GM23338 (cell line): ENCODE results near the gene LBHD1. TPM values are rescaled to one million over a fixed set of nuclear protein-coding genes. Genes with fewer than 3 reads are reported as not detected.
A peak's percentile ranks its signal among the peaks of the same experiment; 100 is the strongest.

Experiments used
- ATAC-seq: fragments of 200-7000 bp; cut with Tn5 transposase; 3 replicates; pipeline ENCODE4 v1.9.1; 2020
- DNase-seq: peaks from one replicate; pipeline ENCODE4 v3.0.0-alpha.2; 2015; ENCODE audit warnings: low spot score
- H2AFZ ChIP-seq: fragments of 200-600 bp; sonication (generic); 2 replicates; pipeline ENCODE4 v1.8.0; 2016; ENCODE audit warnings: antibody characterized with exemption, mild to moderate bottlenecking, moderate library complexity
- H3F3A ChIP-seq: fragments of 200-600 bp; sonication (generic); replicated peaks from 2 replicates; pipeline ENCODE4 v1.8.0; 2017; ENCODE audit warnings: antibody characterized with exemption, mixed run types, low read depth
- H3K27ac ChIP-seq: fragments of 200-600 bp; sonication (generic); 2 replicates; pipeline ENCODE4 v1.6.1; 2016; ENCODE audit warnings: low read depth
- H3K27me3 ChIP-seq: fragments of 200-600 bp; sonication (generic); 2 replicates; pipeline ENCODE4 v1.8.0; 2016; ENCODE audit warnings: mild to moderate bottlenecking, mixed run types, moderate library complexity; ENCODE audit not compliant: insufficient read depth
- H3K36me3 ChIP-seq: fragments of 200-600 bp; sonication (generic); 2 replicates; pipeline ENCODE4 v1.8.0; 2016; ENCODE audit warnings: mild to moderate bottlenecking; ENCODE audit not compliant: insufficient read depth
- H3K4me1 ChIP-seq: fragments of 200-600 bp; sonication (generic); 2 replicates; pipeline ENCODE4 v1.8.0; 2016; ENCODE audit warnings: mild to moderate bottlenecking, moderate library complexity; ENCODE audit not compliant: insufficient read depth
- H3K4me2 ChIP-seq: fragments of 200-600 bp; sonication (generic); 2 replicates; pipeline ENCODE4 v1.7.1; 2017; ENCODE audit warnings: mixed run types
- H3K4me3 ChIP-seq: fragments of 200-600 bp; sonication (generic); 2 replicates; pipeline ENCODE4 v1.6.1; 2016; ENCODE audit warnings: mixed run types
- H3K79me2 ChIP-seq: fragments of 200-600 bp; sonication (generic); replicated peaks from 2 replicates; pipeline ENCODE4 v1.8.0; 2017; ENCODE audit warnings: mild to moderate bottlenecking; ENCODE audit not compliant: insufficient read depth
- H3K9me2 ChIP-seq: fragments of 200-600 bp; sonication (generic); 2 replicates; pipeline ENCODE4 v1.8.0; 2017; ENCODE audit not compliant: insufficient read depth
- H4K20me1 ChIP-seq: fragments of 200-600 bp; sonication (generic); replicated peaks from 2 replicates; pipeline ENCODE4 v1.8.0; 2017; ENCODE audit warnings: mild to moderate bottlenecking; ENCODE audit not compliant: insufficient read depth
- H3K27ac Mint-ChIP-seq: 2 replicates; pipeline ENCODE4 v1.8.0; 2020; ENCODE audit warnings: inconsistent platforms, mild to moderate bottlenecking, moderate library complexity, mixed read lengths
- H3K27me3 Mint-ChIP-seq: 3 replicates; pipeline ENCODE4 v1.8.0; 2022; ENCODE audit warnings: low read depth, mild to moderate bottlenecking, moderate library complexity, mixed read lengths, inconsistent platforms; ENCODE audit not compliant: insufficient read depth, poor library complexity
- H3K36me3 Mint-ChIP-seq: 3 replicates; pipeline ENCODE4 v1.8.0; 2021; ENCODE audit warnings: low read depth, mild to moderate bottlenecking, inconsistent platforms, moderate library complexity, mixed read lengths
- H3K4me1 Mint-ChIP-seq: 3 replicates; pipeline ENCODE4 v1.8.0; 2020; ENCODE audit warnings: mild to moderate bottlenecking, inconsistent platforms, mixed read lengths
- H3K4me3 Mint-ChIP-seq: 3 replicates; pipeline ENCODE4 v1.8.0; 2021; ENCODE audit warnings: moderate library complexity, mild to moderate bottlenecking, inconsistent platforms, mixed read lengths
- H3K9me3 Mint-ChIP-seq: 3 replicates; pipeline ENCODE4 v1.8.0; 2020; ENCODE audit warnings: moderate library complexity, mild to moderate bottlenecking, inconsistent platforms, mixed read lengths
- POLR2AphosphoS5 ChIP-seq: IDR thresholded peaks from 2 replicates; pipeline ENCODE4 v1.6.1; 2016; ENCODE audit warnings: antibody characterized with exemption, low read depth
- REST ChIP-seq: IDR thresholded peaks from one replicate; pipeline ENCODE4 v1.6.1; 2018; ENCODE audit warnings: antibody characterized with exemption; ENCODE audit not compliant: unreplicated experiment
- ZNF331 ChIP-seq: fragments of 250-450 bp; sonication (Bioruptor Pico); IDR thresholded peaks from 2 replicates; pipeline ENCODE4 v1.5.0; 2020; ENCODE audit warnings: low read depth, mild to moderate bottlenecking, moderate library complexity
- ZNF462 ChIP-seq: fragments of 250-450 bp; sonication (Bioruptor Pico); IDR thresholded peaks from 2 replicates; pipeline ENCODE4 v1.5.0; 2020; ENCODE audit warnings: mild to moderate bottlenecking, moderate library complexity
- polyA plus RNA-seq: library from polyadenylated mRNA; unstranded; fragments of >200 nt; fragmentation: Nextera tagmentation; extraction: Ambion mirVana; gene quantifications from 2 replicates; pipeline ENCODE4 v1.2.1, GENCODE V29; 2016
- total RNA-seq: library from RNA; depleted of rRNA; stranded (reverse); fragments of >200 nt; shearing (Covaris generic); gene quantifications from 2 replicates; pipeline ENCODE4 v1.2.3, GENCODE V29; 2014

LBHD1 gene
- total and polyA plus RNA-seq, 2 experiments from 2014 or later: 2.8 to 2.9 TPM

- H3K27ac Mint-ChIP-seq: peak within 1 kb of the TSS; percentile 98
- Histone ChIP-seq H3K79me2 (peaks cover 51% of the 10 kb centered on the region), H3K36me3 (peaks cover 20% of the 10 kb centered on the region), H3K4me3 (peak within 1 kb of the TSS; percentile 99), H3K27ac (peak within 1 kb of the TSS; percentile 98), H2AFZ (peak within 1 kb of the TSS; percentile 93), H4K20me1 (peaks cover 15% of the 10 kb centered on the region), H3K4me2 (peak within 1 kb of the TSS; percentile 97), H3K9me2 (no peaks in the 10 kb centered on the region), H3K4me1 (peaks cover 26% of the 10 kb centered on the region), H3F3A (peaks cover 65% of the 10 kb centered on the region), H3K27me3 (no peaks in the 10 kb centered on the region)
- H3K36me3 Mint-ChIP-seq: peaks cover 56% of the 10 kb centered on the region
- peaks cover 13% of the 10 kb centered on the region for H3K27me3 Mint-ChIP-seq
- peak within 1 kb of the TSS; percentile 98 for H3K4me3 Mint-ChIP-seq
- TF ChIP-seq ZNF462 (CRISPR knock-in tag) (no peak), POLR2AphosphoS5 (peak; percentile 100), REST (peak; percentile 37), ZNF331 (CRISPR knock-in tag) (no peak)
- no peaks in the 10 kb centered on the region; the same call in 2 of the 3 replicates for H3K9me3 Mint-ChIP-seq
- H3K4me1 Mint-ChIP-seq: peaks cover 17% of the 10 kb centered on the region
- DNase-seq: peak; percentile 96
- peak; percentile 84 for ATAC-seq
These were observed 6.9 kb downstream of the LBHD1 start, which contains the start of the genes C11orf98 and CSKMT for GRCh38 chr11:62665075-62665598. Gene C11orf98 (minus strand): TSS chr11:62665210. CDS start chr11:62665169, 41 bp downstream. Gene CSKMT (plus strand): TSS chr11:62665312. CDS start chr11:62665880, 568 bp downstream.
